ENCODE results near the gene TICAM1.
"Not testable (repeated sequence)": the region's sequence is repeated elsewhere in the genome, so short reads cannot be mapped to it uniquely, and the experiment has no call there.

TICAM1 gene

DNA sequence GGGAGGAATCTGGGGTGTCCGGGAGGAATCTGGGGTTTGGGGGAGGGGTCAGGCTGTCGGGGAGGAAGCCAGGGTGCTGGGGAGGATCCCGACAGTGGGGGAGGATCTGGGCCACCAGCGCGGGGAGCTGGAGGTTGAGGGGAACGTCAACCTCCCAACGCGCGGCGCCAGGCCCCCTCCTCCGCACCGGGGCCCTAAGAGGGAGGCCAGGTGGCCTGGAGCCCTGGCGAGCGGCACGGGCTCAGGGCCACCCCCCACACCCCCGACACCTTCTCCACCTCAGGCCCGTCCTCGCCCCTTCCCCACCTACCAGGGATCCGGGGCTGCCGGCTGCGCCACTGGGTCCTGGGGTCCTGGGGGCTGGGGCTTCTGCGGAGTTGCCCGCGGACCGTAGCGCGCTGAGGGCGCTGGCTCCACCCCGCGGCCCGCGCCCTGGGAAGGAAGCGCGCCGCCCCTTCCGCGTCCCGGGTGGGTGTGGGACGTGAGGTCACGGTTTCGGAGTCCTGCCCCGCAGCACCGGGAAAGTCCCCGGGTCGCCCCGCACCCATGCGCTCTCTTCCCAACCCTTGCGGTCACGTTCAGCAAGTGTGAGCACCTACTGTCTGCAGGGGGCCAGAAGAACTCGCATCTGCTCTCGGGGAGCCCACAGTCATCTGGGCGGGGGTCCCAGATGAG, at the start of gene TICAM1:
Gene TICAM1 (minus strand): TSS at position 409 of the 675 bp plus-strand sequence. CDS start 13,335 bp downstream, outside the sequence.
- DNase-seq: peak in 43 of 58 donors; percentile 4 to 57 (median 28)

DNA sequence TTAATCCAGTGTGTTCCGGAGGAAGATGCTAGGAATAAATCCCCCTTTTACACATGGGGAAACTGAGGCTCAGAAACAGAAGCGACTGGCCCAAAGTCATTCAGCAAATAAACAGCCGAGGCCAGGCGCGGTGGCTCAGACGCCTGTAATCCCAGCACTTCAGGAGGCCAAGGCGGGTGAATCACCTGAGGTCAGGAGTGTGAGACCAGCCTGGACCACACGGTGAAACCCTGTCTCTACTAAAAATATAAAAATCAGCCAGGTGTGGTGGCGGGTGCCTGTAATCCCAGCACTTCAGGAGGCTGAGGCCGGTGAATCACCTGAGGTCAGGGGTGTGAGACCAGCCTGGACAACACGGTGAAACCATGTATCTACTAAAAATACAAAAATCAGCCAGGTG, 47.5 kb upstream of the TICAM1 start:
- DNase-seq: no peak

DNA sequence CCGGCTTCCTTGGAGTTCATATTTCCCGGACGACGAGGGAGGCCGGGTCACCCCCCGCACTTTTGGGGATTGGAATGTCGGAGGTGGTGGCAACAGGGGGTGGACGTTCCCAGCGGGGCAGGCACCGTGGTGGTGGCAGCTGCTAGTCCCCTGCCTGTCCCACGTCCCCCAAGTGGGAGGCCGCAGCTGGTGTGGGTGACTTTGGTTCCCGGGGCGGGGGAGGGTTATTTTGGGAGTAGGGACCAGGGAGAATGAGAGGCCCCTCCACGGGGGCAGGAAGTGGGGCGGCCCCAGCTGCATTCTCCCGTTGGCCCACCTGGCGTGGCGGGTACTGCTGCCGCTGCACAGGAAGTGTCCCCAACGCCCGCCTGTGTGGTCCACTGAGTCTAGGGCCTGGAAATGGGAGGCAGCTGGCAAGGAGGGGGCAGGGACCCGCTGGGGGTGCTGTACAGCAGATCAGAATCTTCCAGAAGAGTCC, 47.0 kb upstream of the TICAM1 start:
- peak in 31 of 58 donors; percentile 33 to 95 (median 67) for DNase-seq

DNA sequence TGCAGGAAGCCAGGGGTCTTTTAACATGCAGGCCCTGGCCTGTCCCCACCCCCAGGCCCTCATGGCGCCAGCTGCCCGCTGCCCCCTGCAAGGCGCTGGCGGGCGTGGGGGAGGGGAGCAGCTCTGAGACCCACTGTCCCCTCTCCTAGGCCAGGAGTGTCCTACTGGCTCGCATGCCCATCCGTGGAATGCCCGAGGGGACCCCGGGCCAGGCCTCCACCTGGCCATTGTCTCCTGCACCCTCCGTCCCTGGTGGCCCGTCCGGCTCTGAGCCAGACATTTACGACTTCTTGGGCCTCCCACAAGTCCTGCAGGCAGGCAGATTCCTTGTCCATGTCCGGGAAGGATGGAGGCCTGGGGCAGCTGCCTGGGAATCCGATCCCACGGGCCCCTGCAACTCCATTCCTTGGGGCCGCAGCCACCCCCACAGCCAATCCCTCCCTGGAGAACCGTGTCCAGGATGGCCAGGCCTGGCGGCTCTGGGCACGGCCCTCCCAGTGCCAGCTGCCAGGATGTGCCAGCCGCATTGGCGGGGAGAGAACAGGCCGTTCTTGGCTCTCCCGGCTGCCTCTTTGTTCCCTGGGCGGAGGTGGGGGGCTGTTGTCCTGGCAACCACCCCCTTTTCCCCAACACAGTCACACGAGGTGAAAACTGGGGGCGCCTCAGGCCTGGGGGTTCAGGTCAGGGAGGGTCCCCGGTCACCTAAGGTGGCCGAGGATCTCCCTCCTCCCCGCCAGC, 46.4 kb upstream of the TICAM1 start:
- peak; percentile 43 to 98 (median 86) for DNase-seq

DNA sequence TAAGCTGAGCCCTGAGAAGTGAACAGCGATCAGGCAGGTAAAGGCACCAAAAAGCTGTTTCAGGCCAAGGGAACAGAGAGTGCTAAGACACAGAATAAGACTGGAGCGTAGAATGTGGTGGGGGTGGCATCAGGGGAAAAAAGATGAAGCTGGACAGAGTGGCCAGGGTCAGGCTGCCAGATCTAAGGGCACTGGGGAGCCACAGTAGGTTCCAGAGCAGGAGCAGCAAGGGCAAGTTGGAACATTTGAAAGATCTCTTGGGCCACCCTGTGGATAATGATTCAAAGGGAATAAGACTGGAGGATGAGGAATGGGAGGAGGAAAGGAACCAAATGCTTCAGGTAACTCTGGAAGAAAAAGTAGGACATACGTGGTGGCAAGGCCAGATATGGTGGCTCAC, 42.4 kb upstream of the TICAM1 start:
- DNase-seq: no peak

- no peak for DNase-seq
Observed at GRCh38 chr19:4871711-4872110, 40.2 kb upstream of the TICAM1 start.

DNA sequence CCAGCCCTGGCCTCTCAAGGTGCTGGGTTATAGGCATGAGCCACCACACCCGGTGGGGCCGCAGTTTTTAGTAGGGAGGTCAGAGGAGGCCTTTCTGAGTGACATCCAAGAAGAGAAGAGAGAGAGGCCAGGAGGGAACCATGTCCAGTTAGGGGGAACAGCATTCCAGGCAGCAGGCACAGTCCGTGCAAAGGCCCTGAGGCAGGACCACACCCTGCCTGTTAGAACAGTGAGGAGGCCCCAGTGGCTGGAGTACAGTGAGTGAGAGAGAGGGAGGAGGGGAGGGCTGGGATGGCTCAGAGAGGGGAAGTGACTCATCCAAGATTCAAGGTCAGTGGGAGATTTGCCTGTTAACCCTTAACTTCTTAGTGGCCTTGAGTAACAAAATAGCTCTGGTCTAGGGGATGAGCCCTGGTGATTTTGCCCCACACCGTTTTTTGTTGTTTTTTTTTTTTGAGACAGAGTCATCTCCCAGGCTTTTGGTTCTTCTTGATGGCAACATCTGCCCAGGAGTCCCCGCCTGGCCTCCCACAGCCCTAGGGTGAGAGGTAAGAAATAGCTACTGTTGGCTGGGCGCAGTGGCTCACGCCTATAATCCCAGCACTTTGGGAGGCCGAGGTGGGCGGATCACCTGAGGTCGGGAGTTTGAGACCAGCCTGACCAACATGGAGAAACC, 38.7 kb upstream of the TICAM1 start:
- peak in 1 of 58 donors; percentile 7 for DNase-seq

DNA sequence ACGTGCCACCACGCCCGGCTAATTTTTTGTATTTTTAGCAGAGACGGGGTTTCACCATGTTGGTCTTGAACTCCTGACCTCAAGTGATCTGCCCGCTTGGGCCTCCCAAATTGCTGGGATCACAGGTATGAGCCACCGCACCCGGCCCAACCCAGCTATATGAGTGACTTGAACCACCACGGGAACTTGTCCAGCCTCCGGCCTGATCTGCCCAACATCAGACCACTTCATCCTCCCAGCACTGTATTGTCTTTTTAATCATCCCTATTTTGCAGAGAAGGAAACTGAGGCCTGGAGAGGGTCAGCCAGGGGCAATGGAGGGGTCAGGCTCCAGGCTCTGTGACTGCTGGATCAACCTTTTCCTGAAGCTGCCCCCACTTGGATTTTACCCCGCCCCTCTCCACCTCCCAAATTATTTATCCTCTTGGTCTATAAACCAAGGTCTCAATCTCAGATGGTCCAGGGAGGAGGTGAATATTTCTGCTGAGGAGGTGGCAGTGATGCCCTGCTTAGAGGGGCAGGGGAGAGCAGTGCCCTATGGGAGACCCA, 36.8 kb upstream of the TICAM1 start:
- DNase-seq: no peak

DNA sequence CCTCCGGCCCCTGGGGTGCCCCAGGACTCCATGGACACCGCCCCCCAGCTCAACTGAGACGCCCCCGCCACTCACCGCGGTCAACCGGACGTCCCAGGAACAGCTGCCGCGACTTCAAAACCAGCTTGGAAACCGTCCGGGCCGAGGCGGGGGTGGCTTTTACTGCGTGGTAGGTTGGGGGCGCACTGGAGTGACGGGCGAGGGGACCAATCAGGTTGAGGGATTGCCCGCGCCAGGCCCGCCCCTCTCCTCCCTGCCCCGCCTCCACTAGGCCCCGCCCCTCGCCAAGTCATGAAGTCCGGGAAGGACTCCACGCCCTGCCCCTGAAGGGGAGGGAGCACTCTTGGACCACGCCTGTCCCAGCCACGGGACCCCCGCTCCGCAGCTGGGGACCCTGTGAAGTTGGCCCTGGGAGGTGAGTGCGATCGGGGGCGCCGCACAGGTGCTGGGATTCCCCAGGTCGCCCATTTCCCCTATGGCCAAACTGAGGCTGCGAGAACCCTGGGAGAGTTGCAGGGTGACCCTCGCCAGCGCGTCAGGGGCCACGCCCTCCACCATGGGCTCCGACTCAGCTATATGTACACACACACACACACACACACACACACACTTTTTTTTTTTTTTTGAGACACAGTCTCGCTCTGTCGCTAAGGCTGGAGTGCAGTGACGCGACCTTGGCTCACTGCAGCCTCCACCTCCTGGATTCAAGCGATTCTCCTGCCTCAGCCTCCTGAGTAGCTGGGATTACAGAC, 36.2 kb upstream of the TICAM1 start, which contains the start of gene PLIN3:
Gene PLIN3 (minus strand): TSS at position 134 of the 752 bp plus-strand sequence. CDS start 6,273 bp downstream, outside the sequence.
- peak in 56 of 58 donors; percentile 29 to 95 (median 83) for DNase-seq

DNA sequence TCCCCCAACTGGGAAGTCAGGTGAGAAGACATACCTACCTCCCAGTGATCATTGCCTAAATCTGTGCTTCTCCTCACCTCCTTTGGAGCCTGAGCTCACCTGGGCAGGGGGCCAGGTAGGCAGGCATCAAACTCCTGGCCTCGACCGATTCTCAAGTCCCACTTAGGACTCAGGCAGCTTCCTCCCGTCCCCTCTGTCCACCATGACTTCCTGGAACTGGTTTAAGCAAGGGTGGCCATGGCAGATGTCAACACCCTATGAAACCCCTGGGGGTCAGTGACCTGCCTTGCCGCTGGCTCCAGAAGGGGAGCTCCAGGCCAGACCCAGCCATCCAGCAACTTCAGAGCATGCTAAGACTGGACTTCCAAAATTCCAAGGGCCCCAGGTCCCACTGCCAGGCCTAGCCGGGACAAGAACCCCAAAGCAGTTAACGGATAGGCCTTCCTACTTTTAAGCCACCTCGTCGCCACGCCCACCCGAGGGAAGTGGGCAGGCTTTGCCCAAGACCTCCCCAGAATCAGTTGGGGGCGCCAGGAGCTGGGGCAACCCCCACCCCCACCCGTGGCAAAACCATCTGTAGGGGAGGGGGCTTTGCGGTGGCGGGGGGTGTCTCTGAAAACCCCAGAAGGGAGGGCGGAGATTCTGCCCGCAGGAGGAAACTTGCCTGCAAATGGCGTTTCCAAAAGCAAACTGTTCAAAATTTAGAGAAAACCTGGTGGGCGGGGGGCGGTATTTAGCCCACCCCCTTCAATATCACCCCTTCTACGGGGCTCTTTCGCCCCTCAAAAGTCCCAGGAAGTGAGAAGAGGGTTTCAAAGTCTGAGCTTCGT, 35.3 kb upstream of the TICAM1 start:
- DNase-seq: peak in 8 of 58 donors; percentile 9 to 42 (median 18)

DNA sequence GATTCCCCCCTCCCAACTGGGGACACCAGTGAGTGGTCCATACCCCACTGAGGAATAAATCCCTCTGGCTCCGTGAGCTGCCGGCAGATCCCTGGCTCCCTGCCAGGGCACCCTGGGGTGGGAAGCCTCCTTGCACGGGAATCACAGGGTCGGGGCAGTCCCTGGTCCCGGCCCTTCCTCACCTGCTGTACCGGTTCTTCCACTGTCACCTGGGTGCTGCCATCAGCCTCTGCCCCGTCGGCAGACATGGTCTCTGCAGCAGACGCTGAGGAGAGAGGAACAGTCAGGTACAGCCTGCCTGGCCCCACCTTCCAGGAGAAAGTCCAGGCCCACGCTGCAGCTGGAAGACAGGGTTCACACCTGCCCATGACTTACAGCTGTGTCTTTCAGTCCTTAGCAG, 29.6 kb upstream of the TICAM1 start:
- peak in 1 of 58 donors; percentile 3 for DNase-seq

- no peak for DNase-seq
Observed at GRCh38 chr19:4859697-4860096, 28.2 kb upstream of the TICAM1 start.

DNA sequence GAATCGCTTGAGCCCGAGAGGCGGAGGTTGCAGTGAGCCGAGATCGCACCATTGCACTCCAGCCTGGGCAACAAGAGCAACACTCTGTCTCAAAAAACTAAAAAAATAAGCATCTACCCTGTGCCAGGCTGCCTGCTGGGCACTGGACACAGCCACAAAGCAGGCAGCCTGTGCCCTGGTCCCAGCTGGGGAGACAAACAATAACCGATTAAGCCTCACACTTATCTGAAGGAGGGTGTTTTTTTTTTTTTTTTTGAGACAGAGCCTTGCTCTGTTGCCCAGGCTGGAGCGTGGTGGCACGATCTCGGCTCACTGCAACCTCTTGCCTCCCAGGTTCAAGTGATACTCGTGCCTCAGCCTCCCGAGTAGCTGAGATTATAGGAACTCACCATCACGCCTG, 25.0 kb upstream of the TICAM1 start:
- peak in 16 of 58 donors; percentile 10 to 48 (median 30) for DNase-seq

- not testable (repeated sequence) for DNase-seq
Observed at GRCh38 chr19:4853506-4853905, 22.0 kb upstream of the TICAM1 start.

DNA sequence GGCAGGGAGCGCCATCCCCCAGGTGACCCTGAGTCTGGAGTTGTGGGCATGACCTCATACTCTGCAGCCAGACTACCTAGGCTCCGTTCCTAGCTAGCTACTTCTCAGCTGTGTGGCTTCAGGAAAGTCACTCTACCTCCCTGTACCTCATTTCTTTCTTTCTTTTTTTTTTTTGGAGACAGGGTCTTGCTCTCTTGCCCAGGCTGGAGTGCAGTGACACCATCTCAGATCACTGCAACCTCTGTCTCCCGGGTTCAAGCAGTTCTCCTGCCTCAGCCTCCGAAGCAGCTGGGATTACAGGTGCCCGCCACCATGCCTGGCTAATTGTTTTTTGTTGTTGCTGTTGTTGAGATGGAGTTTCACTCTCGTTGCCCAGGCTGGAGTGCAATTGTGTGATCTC, 21.0 kb upstream of the TICAM1 start:
- no peak for DNase-seq

GRCh38 chr19:4851551-4852290, 20.2 kb upstream of the TICAM1 start:
- peak in 51 of 58 donors; percentile 2 to 80 (median 37) for DNase-seq

DNA sequence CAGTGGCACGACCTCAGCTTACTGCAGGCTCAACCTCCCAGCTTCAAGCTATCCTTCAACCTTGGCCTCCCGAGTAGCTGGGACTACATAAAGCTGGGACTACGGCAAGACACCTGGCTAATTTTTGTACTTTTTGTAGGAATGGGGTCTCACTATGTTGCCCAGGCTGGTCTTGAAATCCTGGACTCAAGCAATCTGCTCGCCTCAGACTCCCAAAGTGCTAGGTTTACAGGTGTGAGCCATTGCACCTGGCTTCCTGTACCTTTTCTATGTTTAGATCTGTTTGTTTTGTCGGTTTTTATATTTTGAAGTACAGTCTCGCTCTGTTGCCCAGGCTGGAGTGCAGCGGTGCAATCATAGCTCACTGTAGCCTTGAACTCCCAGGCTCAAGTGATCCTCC, 17.5 kb upstream of the TICAM1 start:
- no peak for DNase-seq

DNA sequence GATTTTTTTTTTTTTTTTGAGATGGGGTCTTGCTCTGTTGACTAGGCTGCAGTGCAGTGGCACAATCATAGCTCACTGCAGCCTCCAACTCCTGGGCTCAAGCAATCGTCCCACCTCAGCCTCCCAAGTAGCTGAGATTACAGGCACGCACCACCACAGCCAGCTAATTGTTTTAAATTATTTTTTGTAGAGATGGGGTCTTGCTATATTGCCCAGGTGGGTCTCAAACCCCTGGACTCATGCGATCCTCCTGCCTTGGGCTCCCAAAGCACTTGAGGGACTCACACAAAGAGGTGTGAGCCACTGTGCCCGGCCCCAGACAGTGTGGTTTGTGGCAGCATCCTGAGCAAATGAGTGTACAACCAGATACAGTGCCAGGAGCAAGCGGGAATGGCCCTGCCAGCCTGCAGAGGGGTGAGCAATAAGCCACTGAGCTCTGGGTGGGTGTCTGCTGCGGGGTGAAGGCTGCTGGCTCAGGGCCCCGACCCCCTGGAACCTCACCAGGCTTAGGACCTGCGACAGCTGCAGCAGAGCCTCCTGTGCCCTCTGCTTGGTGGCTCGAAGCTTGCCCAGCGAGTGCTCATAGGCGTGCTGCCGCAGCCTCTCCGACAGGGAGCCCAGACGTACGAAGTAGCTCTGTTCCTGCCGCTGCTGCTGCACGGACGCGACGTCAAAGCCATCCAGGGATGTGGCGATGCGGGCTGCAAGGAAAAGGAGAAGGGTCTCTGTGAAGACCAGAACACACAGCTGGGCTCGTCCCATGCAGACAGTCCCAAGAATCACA, 15.9 kb upstream of the TICAM1 start:
- DNase-seq: no peak

All from anterior cingulate cortex (tissue), 58 donors.